HepG2 (cell line): Measurements from ENCODE around the gene CLDN7. TPM values are rescaled to one million over a fixed set of nuclear protein-coding genes. Genes with fewer than 3 reads are reported as not detected.

Source experiments
- ATF4 ChIP-seq, 2 experiments: fragments of 450-650 bp in 1 of 2; sonication (generic) in 1 of 2; formaldehyde crosslinking; IDR thresholded peaks; 2 replicates each; pipeline versions ENCODE4 v1.5.0 to v1.8.0; 2020 to 2022; ENCODE audit warnings: mild to moderate bottlenecking in 1 of 2, missing genetic modification reagents in 1 of 2
- KMT2B ChIP-seq: IDR thresholded peaks from 2 replicates; pipeline ENCODE4 v1.6.1; 2016; ENCODE audit warnings: missing genetic modification reagents, missing compliant biosample characterization
- MIER3 ChIP-seq: IDR thresholded peaks from 2 replicates; pipeline ENCODE4 v1.6.1; 2016; ENCODE audit warnings: missing compliant biosample characterization, borderline replicate concordance
- NFATC3 ChIP-seq: sonication (generic); formaldehyde crosslinking; IDR thresholded peaks from 2 replicates; pipeline ENCODE4 v1.5.1; 2020; ENCODE audit warnings: mild to moderate bottlenecking, missing genetic modification reagents
- PITX1 ChIP-seq: sonication (generic); formaldehyde crosslinking; IDR thresholded peaks from 2 replicates; pipeline ENCODE4 v1.5.1; 2020; ENCODE audit warnings: mild to moderate bottlenecking, missing genetic modification reagents
- REPIN1 ChIP-seq: sonication (generic); formaldehyde crosslinking; IDR thresholded peaks from 2 replicates; pipeline ENCODE4 v1.8.0; 2022; ENCODE audit warnings: missing genetic modification reagents, low read depth, mild to moderate bottlenecking, borderline replicate concordance
- ZBTB26 ChIP-seq: IDR thresholded peaks from 2 replicates; pipeline ENCODE4 v1.6.1; 2016; ENCODE audit warnings: missing compliant biosample characterization, missing genetic modification reagents, borderline replicate concordance
- ZBTB40 ChIP-seq, 2 experiments: fragments of 450-650 bp in 1 of 2; sonication (generic) in 1 of 2; formaldehyde crosslinking in 1 of 2; IDR thresholded peaks; 2 replicates each; pipeline versions ENCODE4 v1.6.1 to v1.8.0; 2016 to 2022; ENCODE audit warnings: antibody characterized with exemption in 1 of 2, mild to moderate bottlenecking in 1 of 2, missing genetic modification reagents in 1 of 2
- ZMAT3 ChIP-seq: sonication (generic); formaldehyde crosslinking; conservative IDR thresholded peaks from 2 replicates; pipeline ENCODE4 v1.7.0; 2021; ENCODE audit warnings: missing genetic modification reagents
- ZNF282 ChIP-seq: fragments of 450-650 bp; IDR thresholded peaks from 2 replicates; pipeline ENCODE4 v1.6.1; 2018; ENCODE audit not compliant: partially characterized antibody
- ZNF747 ChIP-seq: sonication (generic); formaldehyde crosslinking; IDR thresholded peaks from 2 replicates; pipeline ENCODE4 v1.8.1; 2023; ENCODE audit warnings: missing genetic modification reagents, mild to moderate bottlenecking, borderline replicate concordance
- ZNF800 ChIP-seq: sonication (generic); formaldehyde crosslinking; IDR thresholded peaks from 2 replicates; pipeline ENCODE4 v1.4.0; 2020; ENCODE audit warnings: missing genetic modification reagents
- polyA plus RNA-seq, 8 experiments: library from polyadenylated mRNA; depleted of rRNA in 3 of 8; stranded (reverse) in 7 of 8; unstranded in 1 of 8; fragments of >200 nt; fragmentation: Illumina TruSeq in 4 of 8; extraction: Trizol in 4 of 8; gene quantifications; 2 replicates each; pipeline versions ENCODE4 v1.2.1 to v1.2.3, GENCODE V29; 2011 to 2016; ENCODE audit warnings: low read depth in 4 of 8, missing spikeins in 1 of 8, mixed read lengths in 1 of 8; ENCODE audit not compliant: insufficient read depth in 1 of 8
- total RNA-seq, 5 experiments: library from RNA; depleted of rRNA; stranded (reverse); fragments of >200 nt; fragmentation: Illumina TruSeq; extraction: Trizol; gene quantifications; 2 replicates each; pipeline ENCODE4 v1.2.3, GENCODE V29; 2016; ENCODE audit warnings: low read depth in 1 of 5

Gene CLDN7
- total and polyA plus RNA-seq, 2 of the 13 experiments (the other 11 are each of a cell fraction or from before 2014, with no cell fraction given), result not detected

GRCh38 chr17:7239091-7240027 lies 22.9 kb downstream of the CLDN7 start, which contains the start of gene PHF23 (continued):
- peak; percentile 94 for TF ChIP-seq PITX1
- TF ChIP-seq KMT2B (CRISPR knock-in tag), result no peak; the same call in 1 of the 2 replicates
- peak; percentile 59; the same call in 1 of the 2 replicates for TF ChIP-seq ZNF747 (CRISPR knock-in tag)
- TF ChIP-seq ATF4 (CRISPR knock-in tag; IDR thresholded peaks at IDR 0.05), result no peak
- TF ChIP-seq REPIN1 (CRISPR knock-in tag), result peak; percentile 65; the same call in 1 of the 2 replicates
- TF ChIP-seq ZMAT3 (CRISPR knock-in tag), result no peak
- TF ChIP-seq ZBTB26, result peak; percentile 22; the same call in 1 of the 2 replicates
- peak; percentile 67 for TF ChIP-seq ZBTB40 (IDR thresholded peaks at IDR 0.05)
- TF ChIP-seq ZBTB40 (CRISPR knock-in tag; IDR thresholded peaks at IDR 0.05), result no peak
- TF ChIP-seq ZNF800 (CRISPR knock-in tag), result 0 out of 2 replicates have a peak, but pooled peaks have one; percentile 21
- peak; percentile 62; the same call in 1 of the 2 replicates for TF ChIP-seq MIER3
- TF ChIP-seq ZNF282, result no peak
- TF ChIP-seq NFATC3 (CRISPR knock-in tag), result no peak
